Stomach (tissue), 9 donors: ENCODE results near the gene BLTP2. TPM values are rescaled to one million over a fixed set of nuclear protein-coding genes. Genes with fewer than 3 reads are reported as not detected.

Experiments used
- DNase-seq, 2 donors: peaks; one replicate each; pipeline versions ENCODE4 v3.0.0 to v3.0.0-alpha.2; 2013 to 2019
- H3K27ac ChIP-seq, 5 donors: fragments of 200-600 bp in 4 of 5; sonication (generic) in 4 of 5; one replicate each; pipeline ENCODE4 v1.5.1; 2013 to 2019; ENCODE audit warnings: mild to moderate bottlenecking in 1 of 5, moderate library complexity in 1 of 5
- H3K27me3 ChIP-seq, 3 donors: fragments of 200-600 bp; sonication (generic); one replicate each; pipeline ENCODE4 v1.5.1; 2017 to 2019; ENCODE audit warnings: mixed run types in 1 of 3
- H3K36me3 ChIP-seq, 4 donors: fragments of 200-600 bp; sonication (generic); 1 replicate in 3 of 4; 2 replicates in 1 of 4; pipeline ENCODE4 v1.5.1; 2016 to 2019
- H3K4me1 ChIP-seq, 4 donors: fragments of 200-600 bp; sonication (generic); one replicate each; pipeline ENCODE4 v1.5.1; 2016 to 2019
- H3K4me3 ChIP-seq, 4 donors: fragments of 200-600 bp; sonication (generic) in 3 of 4; one replicate each; pipeline ENCODE4 v1.5.1; 2016 to 2019; ENCODE audit warnings: mild to moderate bottlenecking in 1 of 4
- H3K9me3 ChIP-seq, 4 donors: fragments of 200-600 bp; sonication (generic); one replicate each; pipeline ENCODE4 v1.5.1; 2016 to 2019
- CTCF ChIP-seq, 7 experiments: fragments of 450-650 bp in 4 of 7; fragments of 200-600 bp in 3 of 7; sonication (generic) in 3 of 7; IDR thresholded peaks; one replicate each; pipeline ENCODE4 v1.5.1; 2016 to 2019; ENCODE audit warnings: antibody characterized with exemption in 7 of 7, control low read depth in 2 of 7, mild to moderate bottlenecking in 1 of 7
- EP300 ChIP-seq: sonication (generic); formaldehyde crosslinking; IDR thresholded peaks from one replicate; pipeline ENCODE4 v1.6.1; 2017; ENCODE audit warnings: antibody characterized with exemption
- POLR2A ChIP-seq, 4 donors: fragments of 450-650 bp; IDR thresholded peaks; one replicate each; pipeline ENCODE4 v1.6.1; 2016; ENCODE audit warnings: antibody characterized with exemption in 4 of 4, control low read depth in 2 of 4, mild to moderate bottlenecking in 1 of 4, moderate library complexity in 1 of 4
- POLR2AphosphoS5 ChIP-seq, 3 donors: sonication (generic); formaldehyde crosslinking; IDR thresholded peaks; one replicate each; pipeline ENCODE4 v1.6.1; 2016; ENCODE audit warnings: antibody characterized with exemption in 3 of 3
- WGBS, 5 donors: extraction: QIAGEN DNeasy Blood & Tissue Kit in 3 of 5; methylation state at CpG; one replicate each; pipeline versions ENCODE4 v1.1.5 to v1.1.7; 2013 to 2018; 5-methylcytosine and 5-hydroxymethylcytosine counted together
- intact Hi-C: fragments of 100-400 bp; cut with DNase I; formaldehyde crosslinking; loops from one replicate; pipeline ENCODE4 v1.15.1; 2023; ENCODE audit warnings: low total_unique reads
- polyA plus RNA-seq, 3 donors: library from polyadenylated mRNA; stranded (reverse); fragments of 200-250 nt; gene quantifications; one replicate each; pipeline ENCODE4 v1.2.3, GENCODE V29; 2013
- total RNA-seq, 5 donors: library from RNA; depleted of rRNA; stranded (reverse); fragments of >200 nt; gene quantifications; one replicate each; pipeline versions ENCODE4 v1.1.0 to v1.2.3, GENCODE V29; 2014 to 2016
- donor health status: healthy with polysubstance abuse.
- donor health status: Bipolar disorder and iron deficiency.
- donor health status: healthy.

Gene BLTP2
- total and polyA plus RNA-seq, 8 donors, result 9.9 to 221 (median 88.3) TPM

DNA sequence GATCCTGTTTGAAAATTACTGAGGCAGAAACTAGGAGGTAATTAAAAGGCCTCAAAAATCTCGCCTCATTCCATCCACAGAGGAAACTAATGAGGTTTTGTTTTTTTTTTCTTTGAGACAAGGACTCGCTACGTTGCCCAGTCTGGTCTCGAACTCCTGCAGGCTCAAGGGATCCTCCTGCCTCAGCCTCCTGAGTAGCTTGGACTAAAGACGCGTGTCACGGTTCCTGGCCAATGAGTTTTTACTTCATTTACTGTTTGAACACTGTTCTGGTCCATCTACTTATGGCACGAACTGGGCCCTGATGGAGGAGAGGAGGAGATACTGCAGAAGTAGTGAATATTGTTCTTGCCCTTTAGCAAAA lies 600 bp upstream of the BLTP2 start:
- TF ChIP-seq EP300 (no peak), CTCF (IDR thresholded peaks at IDR 0.05) (peak in 1 of 7 experiments; percentile 13), POLR2AphosphoS5 (IDR thresholded peaks at IDR 0.05) (no peak)
- H3K4me3 ChIP-seq, result peak overlapping the region; percentile 87 to 99 (median 90)
- 17 to 35% (median 20%) methylated on average over 8 of the region's 8 CpGs for WGBS, 5 donors
- H3K9me3 ChIP-seq, result no peaks in the 10 kb centered on the region
- intact Hi-C loops, result no loop called here
- DNase-seq, result no peak
- H3K27me3 ChIP-seq, result no peaks in the 10 kb centered on the region
- peak overlapping the region; percentile 93 to 97 (median 94) for H3K27ac ChIP-seq
- peaks cover 25 to 50% (median 49%) of the 10 kb centered on the region in 4 donors for H3K4me1 ChIP-seq
- H3K36me3 ChIP-seq, result peaks cover 38 to 57% (median 54%) of the 10 kb centered on the region in 4 donors

DNA sequence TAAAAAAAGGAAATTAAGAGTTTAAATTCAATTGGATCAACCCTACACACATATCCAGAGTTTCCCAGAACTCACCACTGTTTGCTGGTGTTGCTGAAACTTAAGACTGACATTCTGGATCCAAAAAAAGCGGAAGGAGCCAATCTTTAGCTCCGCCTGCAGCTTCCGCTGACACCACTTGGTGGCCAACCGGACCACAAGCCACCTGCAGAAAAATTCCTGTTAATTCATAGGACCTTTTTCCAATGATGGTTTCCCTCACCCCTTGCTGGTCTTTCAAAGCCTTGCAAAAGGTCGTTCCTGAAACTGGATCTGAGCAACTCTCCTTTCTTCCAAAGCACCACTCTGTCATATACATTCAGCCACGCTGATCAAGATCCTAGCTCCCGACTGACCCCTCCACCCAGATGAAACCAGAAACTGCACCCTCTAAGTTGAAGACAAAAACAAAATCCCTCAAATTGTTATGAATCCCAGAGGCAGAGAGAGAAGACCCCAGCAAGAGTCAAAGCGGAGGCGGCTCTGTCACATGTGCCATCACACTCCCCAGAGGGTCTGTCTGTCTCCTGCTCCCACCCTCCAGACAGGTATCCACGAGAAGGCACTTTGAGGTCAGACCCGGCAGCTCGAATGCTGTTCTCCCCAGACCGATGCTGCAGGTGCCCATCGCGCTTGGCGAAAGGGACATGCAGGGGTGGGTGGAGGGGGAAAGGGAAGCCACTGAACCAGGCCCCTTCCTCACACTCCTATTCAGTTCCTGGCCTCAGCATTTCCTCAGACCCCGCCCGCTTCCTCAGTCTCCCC lies 773 bp downstream of the BLTP2 start:
- intact Hi-C loops, result no loop called here
- peak; percentile 59 to 76 for DNase-seq
- Histone ChIP-seq H3K4me3 (peak overlapping the region; percentile 87 to 99 (median 90)), H3K4me1 (peaks cover 25 to 50% (median 49%) of the 10 kb centered on the region in 4 donors), H3K27me3 (no peaks in the 10 kb centered on the region), H3K27ac (peak overlapping the region; percentile 93 to 97 (median 94)), H3K36me3 (peaks cover 49 to 59% (median 58%) of the 10 kb centered on the region in 4 donors), H3K9me3 (no peaks in the 10 kb centered on the region)
- 0 to 1% (median 0%) methylated on average over 18 of the region's 18 CpGs for WGBS, 5 donors
- peak in 1 of 3 donors; percentile 3 for TF ChIP-seq POLR2AphosphoS5 (IDR thresholded peaks at IDR 0.05)
- no peak for TF ChIP-seq EP300
- TF ChIP-seq POLR2A (IDR thresholded peaks at IDR 0.05), result no peak
- TF ChIP-seq CTCF (IDR thresholded peaks at IDR 0.05), result peak in 5 of 7 experiments; percentile 34 to 53 (median 49)

- Histone ChIP-seq H3K9me3 (no peaks in the 10 kb centered on the region), H3K36me3 (peaks cover 64 to 69% (median 67%) of the 10 kb centered on the region in 4 donors), H3K27ac (no peak overlapping the region), H3K27me3 (no peaks in the 10 kb centered on the region), H3K4me3 (no peak overlapping the region), H3K4me1 (peaks cover 18 to 41% (median 40%) of the 10 kb centered on the region in 4 donors)
- TF ChIP-seq POLR2AphosphoS5 (IDR thresholded peaks at IDR 0.05) (no peak), POLR2A (IDR thresholded peaks at IDR 0.05) (no peak), EP300 (no peak), CTCF (IDR thresholded peaks at IDR 0.05) (no peak)
- no peak for DNase-seq
- WGBS, 5 donors, result 89 to 100% (median 94%) methylated on average over 2 of the region's 2 CpGs
- intact Hi-C loops, result no loop called here
Observed at GRCh38 chr17:28641579-28641978, 3.4 kb downstream of the BLTP2 start.

GRCh38 chr17:28635506-28635905 lies 9.5 kb downstream of the BLTP2 start:
- DNase-seq, result no peak
- Histone ChIP-seq H3K9me3 (no peaks in the 10 kb centered on the region), H3K27ac (no peak overlapping the region), H3K27me3 (no peaks in the 10 kb centered on the region), H3K4me1 (peaks cover 0 to 4% (median 0%) of the 10 kb centered on the region in 4 donors), H3K36me3 (peaks cover 96 to 100% (median 100%) of the 10 kb centered on the region in 4 donors), H3K4me3 (no peak overlapping the region)
- TF ChIP-seq CTCF (IDR thresholded peaks at IDR 0.05) (no peak), POLR2A (IDR thresholded peaks at IDR 0.05) (no peak), POLR2AphosphoS5 (IDR thresholded peaks at IDR 0.05) (no peak), EP300 (no peak)
- WGBS, 5 donors, result 93 to 100% (median 97%) methylated on average over 1 of the region's 1 CpG
- intact Hi-C loops, result no loop called here
